Brain microvascular endothelial cell (primary cell): ENCODE data around the gene PLCD1.
"Not testable (repeated sequence)": the region's sequence is repeated elsewhere in the genome, so short reads cannot be mapped to it uniquely, and the experiment has no call there.

Source experiments
- DNase-seq: peaks from one replicate; pipeline ENCODE4 v3.0.0-alpha.2; 2020
- H3K27ac ChIP-seq: fragments of 250-450 bp; sonication (Bioruptor Pico); 2 replicates; pipeline ENCODE4 v1.5.1; 2020; ENCODE audit warnings: mild to moderate bottlenecking, moderate library complexity
- H3K27me3 ChIP-seq: fragments of 250-450 bp; sonication (Bioruptor Pico); replicated peaks from 2 replicates; pipeline ENCODE4 v1.5.1; 2020; ENCODE audit warnings: mild to moderate bottlenecking
- H3K36me3 ChIP-seq: fragments of 250-450 bp; sonication (Bioruptor Pico); replicated peaks from 2 replicates; pipeline ENCODE4 v1.5.1; 2020; ENCODE audit warnings: mild to moderate bottlenecking
- H3K4me3 ChIP-seq: 2 replicates; pipeline ENCODE4 v1.5.1; 2011; ENCODE audit warnings: low read depth, mild to moderate bottlenecking, control low read depth, low read length, moderate library complexity
- in situ Hi-C: cut with HindIII; loops from 2 replicates; pipeline ENCODE4 v1.10.0; 2017; ENCODE audit warnings: low sequenced_read_pairs, low pct_ligation_motif_present
- TF ChIP-seq, protein P1 (sequence below): IDR thresholded peaks from 2 replicates; pipeline ENCODE4 v1.5.1; 2011; ENCODE audit warnings: low read depth, mild to moderate bottlenecking, moderate library complexity, low read length, control low read depth, inconsistent platforms; ENCODE audit errors: missing control alignments

Gene PLCD1

GRCh38 chr3:37988931-37989525, 40.4 kb downstream of the PLCD1 start:
- Histone ChIP-seq H3K36me3 (no peaks in the 10 kb centered on the region), H3K4me3 (no peak overlapping the region), H3K27me3 (no peaks in the 10 kb centered on the region), H3K27ac (no peak overlapping the region)
- TF ChIP-seq, protein P1, sequence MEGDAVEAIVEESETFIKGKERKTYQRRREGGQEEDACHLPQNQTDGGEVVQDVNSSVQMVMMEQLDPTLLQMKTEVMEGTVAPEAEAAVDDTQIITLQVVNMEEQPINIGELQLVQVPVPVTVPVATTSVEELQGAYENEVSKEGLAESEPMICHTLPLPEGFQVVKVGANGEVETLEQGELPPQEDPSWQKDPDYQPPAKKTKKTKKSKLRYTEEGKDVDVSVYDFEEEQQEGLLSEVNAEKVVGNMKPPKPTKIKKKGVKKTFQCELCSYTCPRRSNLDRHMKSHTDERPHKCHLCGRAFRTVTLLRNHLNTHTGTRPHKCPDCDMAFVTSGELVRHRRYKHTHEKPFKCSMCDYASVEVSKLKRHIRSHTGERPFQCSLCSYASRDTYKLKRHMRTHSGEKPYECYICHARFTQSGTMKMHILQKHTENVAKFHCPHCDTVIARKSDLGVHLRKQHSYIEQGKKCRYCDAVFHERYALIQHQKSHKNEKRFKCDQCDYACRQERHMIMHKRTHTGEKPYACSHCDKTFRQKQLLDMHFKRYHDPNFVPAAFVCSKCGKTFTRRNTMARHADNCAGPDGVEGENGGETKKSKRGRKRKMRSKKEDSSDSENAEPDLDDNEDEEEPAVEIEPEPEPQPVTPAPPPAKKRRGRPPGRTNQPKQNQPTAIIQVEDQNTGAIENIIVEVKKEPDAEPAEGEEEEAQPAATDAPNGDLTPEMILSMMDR = no peak
- no peak for DNase-seq
- in situ Hi-C loops = no loop called here

- DNase-seq, H3K27me3 ChIP-seq, H3K27ac ChIP-seq, H3K4me3 ChIP-seq, in situ Hi-C loops, H3K36me3 ChIP-seq: not testable (repeated sequence)
Measured at GRCh38 chr3:37988376-37988775, 41.1 kb downstream of the PLCD1 start.

DNA sequence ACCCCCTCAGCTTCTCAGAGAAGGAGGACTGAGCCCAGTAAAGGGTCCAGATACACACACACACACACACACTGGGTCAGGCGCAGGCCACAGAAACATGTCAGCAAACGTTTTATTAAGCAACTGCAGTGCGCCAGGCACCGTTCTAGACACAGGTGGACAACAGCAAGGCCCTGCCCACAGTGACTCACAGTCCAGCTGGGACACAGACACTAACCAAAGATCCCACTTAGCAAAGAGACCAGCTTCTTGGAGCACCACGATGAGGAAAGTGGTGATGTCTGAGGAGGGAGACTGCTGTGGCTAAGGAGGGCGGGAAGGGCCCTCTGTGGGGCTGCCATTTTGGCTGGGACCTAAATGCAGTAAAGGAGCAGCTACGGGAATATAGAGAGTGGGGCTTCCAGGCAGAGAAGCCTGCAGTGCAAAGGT, 41.7 kb downstream of the PLCD1 start:
- Histone ChIP-seq H3K4me3 (no peak overlapping the region), H3K27ac (no peak overlapping the region), H3K36me3 (no peaks in the 10 kb centered on the region), H3K27me3 (no peaks in the 10 kb centered on the region)
- DNase-seq = no peak
- in situ Hi-C loops = no loop called here
- TF ChIP-seq, protein P1 = no peak

- Histone ChIP-seq H3K36me3 (no peaks in the 10 kb centered on the region), H3K27me3 (no peaks in the 10 kb centered on the region), H3K27ac (no peak overlapping the region), H3K4me3 (no peak overlapping the region)
- no peak for DNase-seq
- TF ChIP-seq, protein P1 = no peak
- in situ Hi-C loops = no loop called here
Measured at GRCh38 chr3:37987315-37987697, 42.1 kb downstream of the PLCD1 start.

GRCh38 chr3:37986479-37987314, 42.7 kb downstream of the PLCD1 start:
- in situ Hi-C loops = no loop called here
- no peak overlapping the region for H3K4me3 ChIP-seq
- DNase-seq = no peak
- H3K27ac ChIP-seq = no peak overlapping the region
- H3K27me3 ChIP-seq = no peaks in the 10 kb centered on the region
- TF ChIP-seq, protein P1 = no peak
- H3K36me3 ChIP-seq = peaks cover 2% of the 10 kb centered on the region

- peaks cover 2% of the 10 kb centered on the region for H3K36me3 ChIP-seq
- TF ChIP-seq, protein P1 = peak; percentile 26
- H3K27ac ChIP-seq = no peak overlapping the region
- no peaks in the 10 kb centered on the region for H3K27me3 ChIP-seq
- no peak for DNase-seq
- in situ Hi-C loops = no loop called here
- no peak overlapping the region for H3K4me3 ChIP-seq
Measured at GRCh38 chr3:37985637-37986320, 43.7 kb downstream of the PLCD1 start.
